Panc1 (cell line): ENCODE data around the gene ZNF648. TPM values are rescaled to one million over a fixed set of nuclear protein-coding genes. Genes with fewer than 3 reads are reported as not detected.

Source experiments
- ATAC-seq: fragments of 200-7000 bp; cut with Tn5 transposase; 2 replicates; pipeline ENCODE4 v1.9.1; 2020; ENCODE audit warnings: mild to moderate bottlenecking, moderate library complexity
- BruUV-seq: library from RNA; stranded (reverse); fragments of 400-500 nt; replicated peaks from 2 replicates; lab custom pipeline; 2021; lab: Mats Ljungman, UMichigan
- CTCF ChIA-PET: fragments of 300-600 bp; sonication (Branson Sonifier 250); formaldehyde crosslinking; loops from one replicate; lab custom pipeline; 2022; ENCODE audit warnings: antibody characterized with exemption; lab: Charles Lee
- POLR2A ChIA-PET: fragments of 300-600 bp; sonication (Branson Sonifier 250); formaldehyde crosslinking; loops from one replicate; lab custom pipeline; 2022; ENCODE audit warnings: antibody characterized with exemption; lab: Charles Lee
- DNase-seq: peaks from one replicate; pipeline ENCODE4 v3.0.0-alpha.2; 2010; ENCODE audit warnings: low read depth, low spot score
- H3K27ac ChIP-seq: 2 replicates; pipeline ENCODE4 v1.5.1; 2011; ENCODE audit warnings: mild to moderate bottlenecking, low read length, inconsistent platforms
- H3K27me3 ChIP-seq: fragments of 200-500 bp; sonication (Bioruptor generic); 2 replicates; pipeline ENCODE4 v1.6.0; 2014; ENCODE audit warnings: low read length, inconsistent platforms; ENCODE audit not compliant: control insufficient read depth, insufficient read depth
- H3K36me3 ChIP-seq: fragments of 200-500 bp; sonication (Bioruptor generic); 2 replicates; pipeline ENCODE4 v1.5.1; 2014; ENCODE audit warnings: inconsistent platforms, mild to moderate bottlenecking, low read length, moderate library complexity; ENCODE audit not compliant: control insufficient read depth, insufficient read depth
- H3K4me1 ChIP-seq: 2 replicates; pipeline ENCODE4 v1.5.1; 2011; ENCODE audit warnings: inconsistent platforms, mild to moderate bottlenecking, low read length, moderate library complexity; ENCODE audit not compliant: control insufficient read depth, insufficient read depth
- H3K4me3 ChIP-seq, 2 experiments: 2 replicates each; pipeline ENCODE4 v1.5.1; 2011 to 2012; ENCODE audit warnings: low read depth in 2 of 2, low read length in 2 of 2, mild to moderate bottlenecking in 2 of 2, inconsistent platforms in 1 of 2, moderate library complexity in 1 of 2
- H3K9me3 ChIP-seq: fragments of 200-500 bp; sonication (Bioruptor generic); 2 replicates; pipeline ENCODE4 v1.5.1; 2014; ENCODE audit warnings: low read depth, mild to moderate bottlenecking, inconsistent platforms, low read length, moderate library complexity; ENCODE audit not compliant: control insufficient read depth, insufficient read depth
- POLR2AphosphoS5 ChIP-seq: IDR thresholded peaks from 2 replicates; pipeline ENCODE4 v1.6.1; 2012; ENCODE audit warnings: mild to moderate bottlenecking, low read depth, low read length, moderate library complexity
- SIN3A ChIP-seq: IDR thresholded peaks from 2 replicates; pipeline ENCODE4 v1.6.1; 2012; ENCODE audit warnings: low read depth, mild to moderate bottlenecking, low read length, moderate library complexity, borderline replicate concordance; ENCODE audit not compliant: insufficient read depth
- TCF7L2 ChIP-seq: IDR thresholded peaks from 2 replicates; pipeline ENCODE4 v1.6.1; 2011; ENCODE audit warnings: mild to moderate bottlenecking, low read depth, low read length, inconsistent platforms
- in situ Hi-C: cut with HindIII; loops from 2 replicates; pipeline ENCODE4 v1.10.0; 2016; ENCODE audit warnings: low sequenced_read_pairs, low pct_unique_long_range_greater_than_20kb
- intact Hi-C: fragments of 100-400 bp; cut with micrococcal nuclease; formaldehyde crosslinking; loops from one replicate; pipeline ENCODE4 v1.10.0; 2022; ENCODE audit not compliant: unreplicated experiment
- total RNA-seq: library from RNA; stranded (reverse); gene quantifications from one replicate; pipeline ENCODE4 v1.2.1, GENCODE V29; 2021; ENCODE audit not compliant: unreplicated experiment
- TF ChIP-seq, protein P1 (sequence below): fragments of 450-650 bp; IDR thresholded peaks from 2 replicates; pipeline ENCODE4 v1.5.1; 2017; ENCODE audit warnings: mild to moderate bottlenecking
- TF ChIP-seq, protein P2 (sequence below), 2 experiments: IDR thresholded peaks; 2 replicates each; pipeline ENCODE4 v1.6.1; 2011 to 2012; ENCODE audit warnings: low read depth in 2 of 2, control low read depth in 1 of 2, low read length in 1 of 2, mild to moderate bottlenecking in 1 of 2, moderate library complexity in 1 of 2; ENCODE audit not compliant: insufficient read depth in 1 of 2

ZNF648 gene
- total RNA-seq, 1 experiment from 2014 or later = not detected

DNA sequence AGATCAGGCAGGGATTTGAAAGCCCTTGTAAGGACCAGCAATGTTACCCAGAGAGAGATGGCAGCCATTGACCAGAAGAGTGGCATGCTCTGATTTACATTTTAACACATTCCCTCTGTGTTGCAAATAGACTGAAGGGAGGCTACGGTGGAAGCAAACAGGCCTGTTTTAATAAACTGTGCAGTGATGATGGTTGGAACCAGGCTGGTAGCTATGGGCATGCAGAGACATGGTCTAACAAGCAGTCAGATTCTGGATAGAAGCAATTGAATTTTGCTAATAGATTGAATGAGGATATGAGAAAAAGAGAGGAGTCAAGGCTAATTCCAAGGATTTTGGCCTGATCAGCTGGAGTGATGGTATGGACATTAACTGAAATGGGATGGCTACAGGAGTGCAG lies 32.3 kb upstream of the ZNF648 start:
- Histone ChIP-seq H3K9me3 (no peaks in the 10 kb centered on the region), H3K4me1 (no peaks in the 10 kb centered on the region), H3K4me3 (no peak overlapping the region), H3K27ac (no peak overlapping the region), H3K27me3 (no peaks in the 10 kb centered on the region), H3K36me3 (no peaks in the 10 kb centered on the region)
- no TSS peak for BruUV-seq
- in situ Hi-C loops (no loop called here), intact Hi-C loops (no loop called here)
- ATAC-seq (no peak), DNase-seq (no peak)
- POLR2A ChIA-PET = no interaction called here
- CTCF ChIA-PET = no interaction called here
- TF ChIP-seq POLR2AphosphoS5 (no peak), SIN3A (no peak)

DNA sequence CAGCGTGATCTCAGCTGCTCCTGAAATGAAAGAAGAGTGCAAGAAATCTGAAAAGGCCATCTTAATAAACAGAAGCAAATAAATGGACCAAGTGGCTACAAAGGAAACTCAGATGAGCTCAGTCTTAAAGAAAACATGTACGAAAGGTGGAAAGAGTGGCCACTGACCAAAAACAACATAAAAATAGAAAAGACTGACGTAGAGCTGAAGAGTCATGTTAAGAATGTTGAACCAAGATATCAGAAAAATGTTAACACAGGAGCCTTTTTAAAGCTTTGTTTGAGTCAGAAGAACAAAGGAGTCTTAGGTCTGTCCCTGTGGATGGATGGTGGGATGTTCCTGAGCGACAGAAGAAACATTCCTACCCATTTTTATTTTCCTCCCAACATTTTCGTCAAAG lies 30.8 kb upstream of the ZNF648 start:
- in situ Hi-C loops (no loop called here), intact Hi-C loops (no loop called here)
- ChIA-PET POLR2A (no interaction called here), CTCF (no interaction called here)
- no TSS peak for BruUV-seq
- Histone ChIP-seq H3K36me3 (no peaks in the 10 kb centered on the region), H3K4me1 (no peaks in the 10 kb centered on the region), H3K27me3 (no peaks in the 10 kb centered on the region), H3K9me3 (no peaks in the 10 kb centered on the region), H3K4me3 (no peak overlapping the region), H3K27ac (no peak overlapping the region)
- no peak for TF ChIP-seq SIN3A
- TF ChIP-seq POLR2AphosphoS5 = no peak
- TF ChIP-seq TCF7L2 = no peak
- TF ChIP-seq, protein P1, sequence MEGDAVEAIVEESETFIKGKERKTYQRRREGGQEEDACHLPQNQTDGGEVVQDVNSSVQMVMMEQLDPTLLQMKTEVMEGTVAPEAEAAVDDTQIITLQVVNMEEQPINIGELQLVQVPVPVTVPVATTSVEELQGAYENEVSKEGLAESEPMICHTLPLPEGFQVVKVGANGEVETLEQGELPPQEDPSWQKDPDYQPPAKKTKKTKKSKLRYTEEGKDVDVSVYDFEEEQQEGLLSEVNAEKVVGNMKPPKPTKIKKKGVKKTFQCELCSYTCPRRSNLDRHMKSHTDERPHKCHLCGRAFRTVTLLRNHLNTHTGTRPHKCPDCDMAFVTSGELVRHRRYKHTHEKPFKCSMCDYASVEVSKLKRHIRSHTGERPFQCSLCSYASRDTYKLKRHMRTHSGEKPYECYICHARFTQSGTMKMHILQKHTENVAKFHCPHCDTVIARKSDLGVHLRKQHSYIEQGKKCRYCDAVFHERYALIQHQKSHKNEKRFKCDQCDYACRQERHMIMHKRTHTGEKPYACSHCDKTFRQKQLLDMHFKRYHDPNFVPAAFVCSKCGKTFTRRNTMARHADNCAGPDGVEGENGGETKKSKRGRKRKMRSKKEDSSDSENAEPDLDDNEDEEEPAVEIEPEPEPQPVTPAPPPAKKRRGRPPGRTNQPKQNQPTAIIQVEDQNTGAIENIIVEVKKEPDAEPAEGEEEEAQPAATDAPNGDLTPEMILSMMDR = no peak
- TF ChIP-seq, protein P2, sequence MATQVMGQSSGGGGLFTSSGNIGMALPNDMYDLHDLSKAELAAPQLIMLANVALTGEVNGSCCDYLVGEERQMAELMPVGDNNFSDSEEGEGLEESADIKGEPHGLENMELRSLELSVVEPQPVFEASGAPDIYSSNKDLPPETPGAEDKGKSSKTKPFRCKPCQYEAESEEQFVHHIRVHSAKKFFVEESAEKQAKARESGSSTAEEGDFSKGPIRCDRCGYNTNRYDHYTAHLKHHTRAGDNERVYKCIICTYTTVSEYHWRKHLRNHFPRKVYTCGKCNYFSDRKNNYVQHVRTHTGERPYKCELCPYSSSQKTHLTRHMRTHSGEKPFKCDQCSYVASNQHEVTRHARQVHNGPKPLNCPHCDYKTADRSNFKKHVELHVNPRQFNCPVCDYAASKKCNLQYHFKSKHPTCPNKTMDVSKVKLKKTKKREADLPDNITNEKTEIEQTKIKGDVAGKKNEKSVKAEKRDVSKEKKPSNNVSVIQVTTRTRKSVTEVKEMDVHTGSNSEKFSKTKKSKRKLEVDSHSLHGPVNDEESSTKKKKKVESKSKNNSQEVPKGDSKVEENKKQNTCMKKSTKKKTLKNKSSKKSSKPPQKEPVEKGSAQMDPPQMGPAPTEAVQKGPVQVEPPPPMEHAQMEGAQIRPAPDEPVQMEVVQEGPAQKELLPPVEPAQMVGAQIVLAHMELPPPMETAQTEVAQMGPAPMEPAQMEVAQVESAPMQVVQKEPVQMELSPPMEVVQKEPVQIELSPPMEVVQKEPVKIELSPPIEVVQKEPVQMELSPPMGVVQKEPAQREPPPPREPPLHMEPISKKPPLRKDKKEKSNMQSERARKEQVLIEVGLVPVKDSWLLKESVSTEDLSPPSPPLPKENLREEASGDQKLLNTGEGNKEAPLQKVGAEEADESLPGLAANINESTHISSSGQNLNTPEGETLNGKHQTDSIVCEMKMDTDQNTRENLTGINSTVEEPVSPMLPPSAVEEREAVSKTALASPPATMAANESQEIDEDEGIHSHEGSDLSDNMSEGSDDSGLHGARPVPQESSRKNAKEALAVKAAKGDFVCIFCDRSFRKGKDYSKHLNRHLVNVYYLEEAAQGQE (IDR thresholded peaks at IDR 0.05; ENCODE audit: insufficient read depth in 1 of 2, low read depth in 2 of 2, low read length in 1 of 2) = no peak
- DNase-seq (no peak), ATAC-seq (no peak)

DNA sequence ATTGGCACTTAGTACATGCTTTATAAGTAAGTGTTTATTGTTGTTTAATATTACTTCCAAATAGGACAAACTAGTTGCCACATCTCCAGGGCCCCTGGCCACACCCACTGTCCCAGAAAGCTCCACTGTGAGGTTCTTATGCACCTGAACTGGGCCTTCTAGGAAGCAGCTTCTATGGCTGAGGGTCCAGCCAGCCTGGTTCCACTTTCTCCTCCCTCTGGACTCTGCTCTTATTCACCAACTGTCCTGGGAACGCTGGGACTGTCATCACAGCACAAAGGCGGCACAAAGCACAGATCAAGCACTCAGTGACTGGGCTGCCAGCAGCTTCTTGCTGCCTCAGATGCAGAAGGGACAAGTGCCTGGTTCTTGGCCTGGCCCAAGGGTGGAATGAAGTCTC lies 29.6 kb upstream of the ZNF648 start:
- intact Hi-C loops (no loop called here), in situ Hi-C loops (no loop called here)
- Histone ChIP-seq H3K9me3 (no peaks in the 10 kb centered on the region), H3K36me3 (no peaks in the 10 kb centered on the region), H3K4me3 (no peak overlapping the region), H3K27ac (no peak overlapping the region), H3K27me3 (no peaks in the 10 kb centered on the region), H3K4me1 (no peaks in the 10 kb centered on the region)
- no TSS peak for BruUV-seq
- DNase-seq (no peak), ATAC-seq (no peak)
- CTCF ChIA-PET = no interaction called here
- POLR2A ChIA-PET = no interaction called here
- TF ChIP-seq TCF7L2 = no peak
- no peak for TF ChIP-seq SIN3A
- no peak for TF ChIP-seq POLR2AphosphoS5
- TF ChIP-seq, protein P2 (IDR thresholded peaks at IDR 0.05; ENCODE audit: insufficient read depth in 1 of 2, low read depth in 2 of 2, low read length in 1 of 2) = no peak
- TF ChIP-seq, protein P1 = no peak
